GM19438 (cell line): ENCODE measurements around the gene SLTM.
"Not testable (repeated sequence)": the region's sequence is repeated elsewhere in the genome, so short reads cannot be mapped to it uniquely, and the experiment has no call there.

Experiments used
- ATAC-seq: cut with Tn5 transposase; IDR thresholded peaks from one replicate; pipeline ENCODE4 v1.9.1; 2021; ENCODE audit warnings: low read depth; ENCODE audit not compliant: unreplicated experiment

Gene SLTM

DNA sequence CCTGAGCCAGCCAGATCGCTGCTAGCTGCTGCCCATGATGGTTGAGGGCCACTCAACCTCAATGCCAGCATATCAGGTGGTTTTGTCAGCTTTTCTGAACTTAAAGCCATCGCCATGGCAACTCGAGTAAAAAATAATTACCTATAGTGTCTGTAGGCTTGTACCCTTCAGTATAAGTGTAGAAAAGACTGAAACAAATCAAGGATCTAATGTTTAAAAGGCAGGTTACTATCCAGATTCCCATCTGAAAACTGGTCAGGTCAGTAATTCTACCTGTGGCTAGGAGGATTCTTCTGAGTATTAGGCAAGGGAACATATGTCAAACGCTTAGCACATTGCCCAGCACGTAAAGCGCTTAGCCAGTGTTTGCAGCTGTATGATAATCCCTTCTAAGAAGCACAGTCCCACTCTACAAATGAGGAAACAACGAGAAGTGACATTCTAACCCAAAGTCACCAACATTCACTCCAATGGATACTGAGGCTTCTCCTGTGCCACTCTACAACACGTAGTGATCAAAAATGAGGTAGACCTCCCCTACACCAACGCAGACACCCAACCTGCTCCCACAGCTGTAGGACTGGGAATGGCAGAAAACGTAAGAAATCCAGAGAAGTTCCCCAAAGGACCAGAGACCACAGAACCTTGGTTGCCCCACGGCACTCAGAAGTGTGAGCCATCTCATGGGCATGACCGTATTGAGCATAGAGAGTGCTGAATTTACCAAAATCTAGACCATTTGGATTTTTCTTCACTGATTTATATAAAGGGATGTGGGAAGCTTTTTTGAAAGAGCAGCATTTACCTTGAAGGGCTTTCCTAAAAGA is 55.3 kb downstream of the SLTM start:
- ATAC-seq: no peak

DNA sequence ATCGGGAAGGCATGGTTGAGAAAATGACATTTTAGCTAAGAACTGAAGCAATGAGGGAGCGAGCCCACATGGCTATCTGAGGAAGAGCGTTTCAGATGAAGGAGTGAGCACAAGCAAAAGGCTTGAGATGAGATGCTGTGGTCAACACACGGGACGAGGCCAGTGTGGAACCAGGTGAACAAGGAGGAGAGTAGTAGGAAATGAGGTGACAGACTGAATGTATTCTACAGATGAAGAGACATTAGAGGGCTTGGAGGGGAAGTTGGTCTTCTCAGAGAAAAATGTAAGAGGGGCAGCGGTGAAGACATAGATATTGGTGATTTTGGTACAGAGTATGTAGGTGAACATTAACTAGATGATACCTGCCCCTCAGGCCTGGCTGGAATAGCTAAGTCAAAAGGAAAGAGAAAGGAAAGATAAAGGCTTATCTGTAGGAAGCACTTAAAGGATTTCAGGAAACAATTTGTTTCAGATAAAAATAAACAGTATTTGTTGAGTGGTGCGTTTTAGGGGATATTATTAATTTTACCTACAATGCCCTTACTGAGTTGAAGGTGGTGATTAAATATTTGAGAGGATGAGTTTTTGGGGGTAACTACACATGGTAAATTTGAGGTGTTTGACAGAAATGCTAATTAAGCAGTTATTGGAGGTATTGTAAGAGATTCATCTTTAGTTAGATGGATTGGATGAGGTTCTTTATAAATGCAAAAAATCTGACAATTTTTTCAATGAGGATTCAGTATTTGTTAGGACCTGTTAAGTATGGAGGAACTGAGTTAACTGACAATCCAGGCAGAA is 57.0 kb downstream of the SLTM start:
- ATAC-seq: no peak

DNA sequence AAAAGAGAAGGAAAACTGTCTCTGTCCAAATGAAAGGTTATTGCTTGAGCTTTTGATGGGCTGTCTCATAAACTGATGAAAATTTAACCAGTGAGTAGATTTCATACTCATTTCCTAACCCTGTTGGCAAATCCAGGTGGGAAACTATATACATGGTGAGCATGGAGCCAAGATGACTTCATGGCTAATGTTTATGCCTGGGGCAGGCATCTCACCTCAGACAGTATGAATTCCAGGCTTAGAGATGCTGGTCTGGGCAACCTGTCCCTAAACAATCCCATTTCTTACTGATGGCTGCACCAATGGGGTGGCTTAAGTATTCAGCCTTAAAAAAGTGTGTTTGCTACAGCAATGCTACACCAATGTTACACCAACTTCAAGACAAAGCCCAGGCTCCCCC is 58.1 kb downstream of the SLTM start:
- no peak for ATAC-seq

DNA sequence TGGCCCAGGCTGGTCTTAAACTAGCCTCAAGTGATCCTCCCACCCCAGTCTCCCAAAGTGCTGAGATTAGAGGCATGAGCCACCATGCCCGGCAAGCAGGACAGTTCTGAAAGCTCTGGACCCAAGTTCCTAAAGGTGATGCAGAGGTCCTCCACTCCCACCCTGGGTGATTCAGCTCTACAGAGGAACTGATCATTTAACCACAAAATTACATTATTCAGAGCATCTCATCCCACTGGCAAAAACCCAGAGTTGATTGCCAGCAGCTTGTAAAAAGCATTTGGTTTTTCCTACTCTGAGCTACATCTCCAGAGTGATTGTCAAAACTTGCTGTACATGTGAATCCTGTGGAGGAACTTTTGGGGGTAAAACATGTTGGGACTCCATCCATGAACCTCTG is 60.2 kb downstream of the SLTM start:
- no peak for ATAC-seq

DNA sequence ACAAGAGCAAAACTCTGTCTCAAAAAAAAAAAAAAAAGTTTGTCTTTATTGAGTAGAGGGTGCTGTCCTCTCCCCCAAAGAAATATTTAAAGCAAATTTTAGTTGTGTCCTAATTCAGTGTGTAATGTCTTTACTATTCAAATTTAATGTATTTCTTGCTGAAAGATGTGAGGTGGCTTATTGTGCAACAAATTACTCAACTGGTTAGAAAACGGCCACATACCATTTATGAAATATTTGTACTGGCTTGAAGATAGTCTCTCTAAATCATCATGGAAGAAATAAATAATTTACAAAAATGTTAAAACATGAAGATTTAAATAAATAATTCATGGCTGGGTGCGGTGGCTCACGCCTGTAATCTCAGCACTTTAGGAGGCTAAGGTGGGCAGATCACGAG is 63.0 kb downstream of the SLTM start:
- ATAC-seq: no peak

DNA sequence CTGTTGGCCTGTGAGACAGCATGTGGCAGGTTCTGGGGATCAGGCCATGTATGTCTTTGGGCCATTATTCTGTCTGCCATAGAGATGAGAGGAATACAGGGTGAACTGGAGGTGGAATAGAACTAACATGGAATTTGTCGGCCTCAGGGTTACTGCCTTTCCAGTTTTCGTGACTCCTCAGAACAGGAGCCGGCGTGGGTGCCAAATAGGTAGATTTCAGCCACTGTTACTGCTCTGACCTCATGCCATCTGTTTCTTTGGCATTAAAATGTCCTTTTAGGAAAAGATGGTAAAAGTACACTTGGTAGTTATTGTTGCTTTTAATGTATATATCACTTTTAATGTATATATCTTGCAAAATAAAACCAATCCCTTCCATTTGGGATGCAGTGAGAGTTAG is 65.6 kb downstream of the SLTM start:
- no peak for ATAC-seq

DNA sequence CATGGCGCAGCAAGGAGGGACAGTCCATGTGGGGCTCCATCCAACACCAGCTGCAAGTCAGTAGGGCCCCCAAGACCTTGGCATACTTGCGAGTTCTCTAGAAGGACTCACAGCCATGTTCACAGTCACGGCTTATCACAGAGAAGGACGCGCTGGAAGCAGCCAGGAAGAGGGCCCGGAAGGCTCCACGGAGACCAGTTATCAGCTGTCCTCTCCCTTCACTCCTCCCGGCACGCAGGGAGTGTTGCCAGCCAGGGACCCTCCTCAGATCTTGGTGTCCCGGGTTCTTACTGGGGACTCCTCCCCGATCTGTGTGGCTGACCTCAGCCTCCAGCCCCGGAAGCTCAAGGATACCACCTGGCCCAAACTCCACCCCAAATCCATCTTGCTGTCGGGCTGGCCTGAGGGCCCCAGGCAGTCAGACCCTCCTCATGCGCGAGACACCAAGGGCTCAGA is 68.0 kb downstream of the SLTM start:
- no peak for ATAC-seq

DNA sequence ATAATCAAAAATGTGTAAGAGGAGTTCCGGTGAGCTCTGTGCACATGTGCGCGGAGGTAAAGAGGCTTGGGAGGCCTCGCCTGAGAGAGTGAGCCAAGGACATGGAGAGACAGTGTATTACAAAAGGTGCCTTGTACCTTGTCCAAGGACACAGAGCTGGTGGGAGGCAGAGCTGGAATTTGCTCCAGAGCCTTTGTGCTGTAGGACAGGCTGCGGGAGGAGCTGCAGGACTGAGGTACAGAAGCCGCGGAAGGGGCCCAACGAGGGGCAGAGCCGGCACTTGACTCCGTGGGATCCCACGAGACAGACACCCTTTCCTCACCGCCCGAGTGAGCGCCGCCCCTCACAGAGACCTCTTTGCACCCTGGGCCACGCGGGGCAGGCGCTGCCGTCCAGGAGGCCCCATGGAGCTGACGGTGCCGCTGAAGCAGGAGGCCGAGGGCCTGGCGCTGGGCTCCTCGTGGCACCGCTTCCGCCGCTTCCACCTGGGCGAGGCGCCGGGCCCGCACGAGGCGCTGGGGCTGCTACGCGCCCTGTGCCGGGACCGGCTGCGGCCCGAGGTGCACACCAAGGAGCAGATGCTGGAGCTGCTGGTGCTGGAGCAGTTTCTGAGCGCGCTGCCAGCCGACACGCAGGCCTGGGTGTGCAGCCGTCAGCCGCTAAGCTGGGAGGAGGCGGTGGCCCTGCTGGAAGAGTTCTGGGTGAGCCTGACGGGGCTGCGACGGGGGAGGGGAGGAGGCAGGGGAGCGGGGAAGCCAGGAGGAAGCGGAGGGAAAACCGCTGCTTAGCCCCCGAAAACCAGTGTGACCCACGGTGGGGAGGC is 68.7 kb downstream of the SLTM start:
- ATAC-seq: no peak

DNA sequence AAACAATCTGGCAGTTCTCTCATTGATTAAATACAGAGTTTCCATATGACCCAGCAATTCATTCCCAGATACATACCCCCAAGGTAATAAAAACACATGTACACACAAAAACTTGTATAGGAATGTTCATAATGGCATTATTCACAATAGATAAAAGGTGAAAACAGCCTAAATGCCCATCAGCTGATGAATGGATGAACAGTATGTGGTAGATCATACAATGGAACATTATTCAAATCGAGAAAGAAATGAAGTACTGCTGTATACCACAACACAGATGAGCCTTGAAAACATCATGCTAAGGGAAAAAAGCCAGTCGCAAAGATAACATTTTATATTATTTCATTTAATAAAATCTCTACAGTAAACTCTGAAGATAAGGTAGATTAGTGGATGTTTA is 71.2 kb downstream of the SLTM start:
- ATAC-seq: no peak

DNA sequence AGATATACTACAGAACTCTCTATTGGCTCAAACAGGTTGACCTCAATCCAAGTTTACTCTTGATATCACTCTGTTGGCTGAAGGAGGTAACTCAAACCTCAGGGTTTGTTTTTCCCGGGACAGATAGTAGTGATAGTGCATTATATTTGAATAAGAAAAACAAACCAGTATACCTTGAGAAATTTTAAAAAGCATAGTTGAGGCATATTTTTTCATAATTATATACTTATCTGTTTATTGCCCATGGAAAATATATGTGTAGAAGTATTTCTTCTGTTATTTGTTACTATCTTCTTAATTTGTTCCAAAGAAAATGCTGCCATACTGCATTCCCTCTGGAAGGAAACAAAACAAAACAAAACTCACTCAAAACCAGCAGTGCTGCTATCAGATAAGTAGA is 76.9 kb downstream of the SLTM start:
- not testable (repeated sequence) for ATAC-seq

DNA sequence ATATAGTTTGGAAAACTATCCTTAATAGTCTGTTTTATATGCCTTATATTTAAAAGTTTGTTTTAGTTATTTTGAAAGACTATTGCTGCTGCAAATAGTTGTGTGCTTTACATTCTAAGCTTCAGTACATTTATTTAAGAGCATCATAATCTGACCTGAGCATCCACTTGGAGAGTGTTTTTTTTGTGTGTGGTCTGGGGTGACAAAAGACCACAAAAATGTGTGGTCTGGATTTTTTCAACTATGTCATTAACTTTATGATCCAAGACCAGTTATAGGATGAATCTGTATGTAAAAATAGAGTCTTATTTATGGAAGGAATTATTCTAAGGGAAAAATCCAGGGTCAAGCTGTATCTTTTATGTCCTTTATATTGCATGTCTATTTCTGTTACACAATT is 77.4 kb downstream of the SLTM start:
- no peak for ATAC-seq

DNA sequence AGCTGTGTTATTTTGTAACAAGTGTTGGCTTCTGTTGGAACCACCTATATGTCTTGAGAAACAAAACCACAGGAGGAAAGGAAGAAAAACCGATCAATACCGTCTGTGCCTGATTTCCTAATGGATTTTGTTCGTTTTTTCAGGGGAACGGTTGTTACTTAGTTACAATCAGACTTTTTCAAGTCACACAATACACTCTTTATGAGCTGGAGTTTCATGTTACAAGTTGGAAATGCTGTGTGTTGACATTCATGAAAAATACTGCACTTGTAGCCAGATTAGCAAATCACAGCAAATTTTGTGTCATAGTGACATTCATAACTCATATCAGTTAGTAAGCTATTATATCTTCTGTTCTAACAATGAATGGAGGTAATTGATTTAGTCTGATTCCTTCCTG is 78.9 kb downstream of the SLTM start:
- ATAC-seq: no peak

DNA sequence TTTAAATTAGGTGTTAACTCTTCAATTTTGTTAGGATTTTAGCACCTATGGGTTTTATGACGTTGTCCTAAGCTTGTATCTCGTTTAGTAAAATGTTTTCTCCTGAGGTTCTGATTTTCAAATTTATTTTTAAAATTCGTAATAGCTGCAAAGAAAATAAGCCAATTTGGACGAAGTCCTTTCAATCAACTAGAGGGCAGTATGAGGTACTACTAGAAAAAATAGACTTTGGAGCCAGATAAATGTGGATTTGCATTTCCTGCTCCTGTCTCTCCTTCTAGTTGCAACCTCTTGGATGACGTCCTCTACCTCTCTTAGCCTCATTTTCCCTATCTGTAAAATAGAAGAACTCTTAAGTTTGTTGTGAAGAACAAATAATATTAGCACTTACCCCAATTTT is 81.1 kb downstream of the SLTM start:
- no peak for ATAC-seq

DNA sequence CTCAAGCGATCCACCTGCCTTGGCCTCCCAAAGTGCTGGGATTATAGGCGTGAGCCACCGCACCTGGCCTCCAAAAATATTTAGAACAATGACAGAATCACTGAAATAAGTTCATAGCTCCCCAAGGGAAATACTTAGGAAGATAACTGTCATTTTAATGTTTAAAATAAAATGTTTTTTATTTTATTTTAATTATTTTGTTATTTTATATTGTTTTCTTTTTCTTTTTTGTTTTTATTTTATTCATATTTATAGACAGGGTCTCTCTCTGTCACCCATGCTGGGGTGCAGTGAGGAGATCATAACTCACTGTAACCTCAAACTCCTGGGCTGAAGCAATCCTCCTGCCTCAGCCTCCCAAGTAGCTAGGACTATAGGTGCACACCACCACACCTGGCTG is 82.3 kb downstream of the SLTM start:
- ATAC-seq: not testable (repeated sequence)

DNA sequence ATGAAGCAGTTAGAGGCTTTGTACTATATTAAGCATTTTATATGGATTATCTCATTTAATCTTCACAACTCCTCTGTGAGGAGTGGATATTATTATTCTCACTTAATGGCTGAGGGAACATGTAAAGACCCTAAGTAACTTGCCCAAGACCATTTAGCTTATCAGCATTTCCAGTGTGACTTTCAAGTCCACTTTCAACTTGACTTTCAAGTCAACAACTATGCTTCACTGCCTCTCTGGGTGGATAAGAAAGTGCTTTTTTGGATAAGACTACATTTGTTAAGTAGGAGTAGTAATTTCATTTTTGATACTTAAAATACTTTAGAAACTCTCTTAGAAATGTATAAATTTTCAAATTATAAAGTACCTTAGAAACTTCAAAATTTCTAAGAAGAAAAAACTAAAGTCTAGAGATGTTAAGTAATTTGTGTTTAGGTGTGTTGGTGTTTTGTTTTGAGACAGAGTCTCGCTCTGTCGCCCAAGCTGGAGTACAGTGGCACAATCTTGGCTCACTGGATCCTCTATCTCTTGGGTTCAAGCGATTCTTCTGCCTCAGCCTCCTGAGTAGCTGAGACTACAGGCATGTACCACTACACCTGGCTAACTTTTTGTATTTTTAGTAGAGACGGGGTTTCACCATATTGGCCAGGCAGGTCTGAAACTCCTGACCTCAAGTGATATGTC is 90.6 kb downstream of the SLTM start:
- ATAC-seq: no peak

DNA sequence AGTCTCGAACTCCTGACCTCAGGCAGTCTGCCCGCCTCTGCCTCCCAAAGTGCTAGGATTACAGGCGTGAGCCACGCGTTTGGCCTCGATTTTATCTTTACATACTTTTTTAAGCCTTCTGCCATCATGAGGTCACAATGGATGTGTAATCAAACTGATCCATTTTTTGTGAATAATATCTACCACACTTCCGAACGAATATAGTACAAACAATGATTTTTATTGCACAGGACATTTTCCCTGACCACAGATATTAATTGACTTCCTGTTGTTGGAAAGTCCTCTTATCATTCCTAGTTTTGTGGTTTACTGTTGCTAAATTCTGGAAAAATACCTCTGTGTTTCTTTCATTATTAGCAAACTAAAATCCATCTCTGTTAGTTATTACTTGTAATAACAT is 93.4 kb downstream of the SLTM start:
- no peak for ATAC-seq

DNA sequence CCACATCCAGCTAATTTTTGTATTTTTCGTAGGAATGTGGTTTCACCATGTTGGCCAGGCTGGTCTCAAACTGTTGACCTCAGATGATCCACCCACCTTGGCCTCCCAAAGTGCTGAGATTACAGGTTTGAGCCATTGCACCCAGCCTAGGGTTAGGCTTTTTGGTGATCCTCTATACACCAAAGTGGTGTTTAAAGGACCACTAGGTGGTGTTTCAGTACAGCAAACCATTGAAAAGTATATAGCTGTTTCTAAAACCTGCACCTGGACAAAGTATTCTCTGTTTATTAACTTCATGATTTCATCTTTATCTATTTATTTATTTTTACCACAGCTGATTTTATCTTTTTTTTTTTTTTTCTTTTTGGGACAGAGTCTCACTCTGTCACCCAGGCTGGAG is 94.0 kb downstream of the SLTM start:
- ATAC-seq: no peak

DNA sequence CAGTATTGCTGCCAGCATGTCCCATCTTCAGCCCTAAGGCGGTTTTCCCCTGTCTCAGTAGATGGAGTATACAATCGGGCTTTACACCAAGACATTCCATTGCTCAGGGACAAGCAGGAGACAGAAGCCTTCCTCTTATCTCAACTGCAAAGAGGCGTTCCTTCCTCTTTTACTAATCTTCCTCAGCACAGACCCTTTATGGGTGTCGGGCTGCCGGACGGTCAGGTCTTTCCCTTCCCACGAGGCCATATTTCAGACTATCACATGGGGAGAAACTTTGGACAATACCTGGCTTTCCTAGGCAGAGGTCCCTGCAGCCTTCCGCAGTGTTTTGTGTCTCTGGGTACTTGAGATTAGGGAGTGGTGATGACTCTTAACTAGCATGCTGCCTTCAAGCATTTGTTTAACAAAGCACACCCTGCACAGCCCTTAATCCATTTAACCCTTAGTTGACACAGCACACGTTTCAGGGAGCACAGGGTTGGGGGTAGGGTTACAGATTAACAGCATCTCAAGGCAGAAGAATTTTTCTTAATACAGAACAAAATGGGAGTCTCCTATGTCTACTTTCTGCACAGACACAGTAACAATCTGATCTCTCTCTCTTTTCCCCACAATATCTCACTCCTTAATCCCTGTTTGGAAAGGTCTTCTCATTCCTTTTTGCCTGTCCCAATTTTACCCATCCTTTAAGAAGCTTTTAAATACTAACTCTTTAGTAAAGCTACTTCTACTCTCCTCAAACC is 99.6 kb downstream of the SLTM start:
- not testable (repeated sequence) for ATAC-seq

DNA sequence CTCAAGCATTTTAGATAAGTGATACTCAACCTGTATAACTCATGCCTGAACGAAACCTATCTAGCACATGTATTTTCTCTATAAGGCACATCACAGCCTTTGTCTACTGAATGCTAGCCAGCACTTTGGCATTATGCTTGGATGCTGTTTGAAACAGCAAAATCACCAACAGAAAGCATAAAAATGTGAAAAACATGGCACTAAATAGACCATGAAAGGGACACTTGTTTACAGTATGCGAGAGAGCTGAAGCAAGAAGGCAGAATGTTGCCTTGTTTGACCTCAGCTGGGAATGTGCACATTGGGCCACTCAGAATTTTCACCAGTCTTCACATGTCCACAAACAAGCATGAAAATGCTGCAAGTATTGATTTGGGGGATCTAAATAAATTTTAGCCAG is 102.9 kb downstream of the SLTM start:
- ATAC-seq: no peak
